IMR-90 (cell line): ENCODE results near the gene SH3BP5. TPM values are rescaled to one million over a fixed set of nuclear protein-coding genes. Genes with fewer than 3 reads are reported as not detected.

ENCODE experiments used
- ATAC-seq: fragments of 200-7000 bp; cut with Tn5 transposase; 2 replicates; pipeline ENCODE4 v1.9.1; 2020; ENCODE audit warnings: low read depth, mild to moderate bottlenecking, moderate library complexity
- BruUV-seq: library from RNA; stranded (reverse); fragments of 400-500 nt; replicated peaks from 2 replicates; lab custom pipeline; 2021; lab: Mats Ljungman, UMichigan
- CTCF ChIA-PET: fragments of 300-600 bp; formaldehyde crosslinking; extraction: SDS; loops from one replicate; lab custom pipeline; 2021; ENCODE audit warnings: antibody characterized with exemption; lab: Yijun Ruan, JAX
- POLR2A ChIA-PET: fragments of 300-600 bp; sonication (Branson Sonifier 250); formaldehyde crosslinking; loops from one replicate; lab custom pipeline; 2022; ENCODE audit warnings: antibody characterized with exemption; ENCODE audit not compliant: unreplicated experiment; lab: Charles Lee
- DNase-seq: peaks from one replicate; pipeline ENCODE4 v3.0.0; 2013
- H2AFZ ChIP-seq: replicated peaks from 2 replicates; pipeline ENCODE3; 2013; ENCODE audit warnings: low read length, mild to moderate bottlenecking; ENCODE audit not compliant: poor library complexity
- H2AK5ac ChIP-seq: 2 replicates; pipeline ENCODE4 v1.6.1; 2013; ENCODE audit warnings: low read depth, low read length, inconsistent platforms
- H2AK9ac ChIP-seq: replicated peaks from 2 replicates; pipeline ENCODE3; 2013; ENCODE audit warnings: mild to moderate bottlenecking, low read depth, low read length, moderate library complexity; ENCODE audit not compliant: poor library complexity
- H2BK120ac ChIP-seq: 2 replicates; pipeline ENCODE4 v1.6.1; 2013; ENCODE audit warnings: low read depth, low read length, inconsistent platforms
- H2BK15ac ChIP-seq: 3 replicates; pipeline ENCODE4 v1.6.1; 2013; ENCODE audit warnings: low read depth, low read length, inconsistent platforms
- H2BK20ac ChIP-seq: 2 replicates; pipeline ENCODE4 v1.6.1; 2013; ENCODE audit warnings: low read depth, mild to moderate bottlenecking, inconsistent platforms, low read length, moderate library complexity
- H2BK5ac ChIP-seq: 2 replicates; pipeline ENCODE4 v1.6.1; 2013; ENCODE audit warnings: mild to moderate bottlenecking, low read depth, low read length, inconsistent platforms; ENCODE audit not compliant: poor library complexity, severe bottlenecking
- H3K14ac ChIP-seq: replicated peaks from 2 replicates; pipeline ENCODE4 v1.6.1; 2013; ENCODE audit warnings: low read depth, low read length, inconsistent platforms
- H3K18ac ChIP-seq: 2 replicates; pipeline ENCODE4 v1.6.1; 2013; ENCODE audit warnings: low read depth, low read length, control low read depth
- H3K23ac ChIP-seq: 2 replicates; pipeline ENCODE4 v1.6.1; 2013; ENCODE audit warnings: low read depth, low read length, inconsistent platforms
- H3K27ac ChIP-seq: 2 replicates; pipeline ENCODE4 v1.5.1; 2013; ENCODE audit warnings: mild to moderate bottlenecking, control low read depth, low read length; ENCODE audit not compliant: insufficient read depth
- H3K27me3 ChIP-seq: 2 replicates; pipeline ENCODE4 v1.6.1; 2013; ENCODE audit warnings: low read length; ENCODE audit not compliant: control insufficient read depth, insufficient read depth
- H3K36me3 ChIP-seq: 2 replicates; pipeline ENCODE4 v1.6.1; 2013; ENCODE audit warnings: low read length, mixed read lengths; ENCODE audit not compliant: control insufficient read depth, insufficient read depth
- H3K4ac ChIP-seq: 2 replicates; pipeline ENCODE4 v1.6.1; 2013; ENCODE audit warnings: low read depth, low read length, inconsistent platforms
- H3K4me1 ChIP-seq: 2 replicates; pipeline ENCODE4 v1.6.1; 2013; ENCODE audit warnings: low read length, mixed read lengths; ENCODE audit not compliant: control insufficient read depth, insufficient read depth
- H3K4me2 ChIP-seq: 2 replicates; pipeline ENCODE4 v1.6.1; 2013; ENCODE audit warnings: low read depth, mild to moderate bottlenecking, control low read depth, low read length, moderate library complexity
- H3K4me3 ChIP-seq: 2 replicates; pipeline ENCODE4 v1.5.1; 2013; ENCODE audit warnings: low read depth, mild to moderate bottlenecking, control low read depth, low read length, moderate library complexity; ENCODE audit not compliant: insufficient read depth
- H3K56ac ChIP-seq: 2 replicates; pipeline ENCODE4 v1.6.1; 2013; ENCODE audit warnings: low read length, inconsistent platforms; ENCODE audit not compliant: insufficient read depth; ENCODE audit errors: extremely low read depth
- H3K79me1 ChIP-seq, 2 experiments: 2 replicates each; pipeline ENCODE4 v1.6.1; 2013; ENCODE audit warnings: low read length in 2 of 2, inconsistent platforms in 1 of 2, low read depth in 1 of 2
- H3K9ac ChIP-seq: 2 replicates; pipeline ENCODE4 v1.6.1; 2013; ENCODE audit warnings: low read depth, low read length, control low read depth
- H3K9me1 ChIP-seq: 2 replicates; pipeline ENCODE4 v1.6.1; 2013; ENCODE audit warnings: low read length, inconsistent platforms; ENCODE audit not compliant: insufficient read depth
- H3K9me3 ChIP-seq: 2 replicates; pipeline ENCODE4 v1.6.1; 2013; ENCODE audit warnings: low read length; ENCODE audit not compliant: control insufficient read depth, insufficient read depth
- H4K20me1 ChIP-seq: 2 replicates; pipeline ENCODE4 v1.6.1; 2013; ENCODE audit warnings: low read length, inconsistent platforms; ENCODE audit not compliant: insufficient read depth
- H4K5ac ChIP-seq: 2 replicates; pipeline ENCODE4 v1.6.1; 2013; ENCODE audit warnings: mild to moderate bottlenecking, low read depth, low read length, control low read depth
- H4K8ac ChIP-seq, 2 experiments: 2 replicates each; pipeline ENCODE4 v1.6.1; 2013; ENCODE audit warnings: low read depth in 2 of 2, low read length in 2 of 2, control low read depth in 1 of 2, inconsistent platforms in 1 of 2
- H4K91ac ChIP-seq: 2 replicates; pipeline ENCODE4 v1.6.1; 2013; ENCODE audit warnings: low read depth, low read length, inconsistent platforms; ENCODE audit not compliant: insufficient read depth
- BHLHE40 ChIP-seq: fragments of 150-350 bp; IDR thresholded peaks from 2 replicates; pipeline ENCODE4 v1.6.1; 2016; ENCODE audit warnings: mild to moderate bottlenecking, low read depth, low read length
- CEBPB ChIP-seq: IDR thresholded peaks from 2 replicates; pipeline ENCODE4 v1.6.1; 2012; ENCODE audit warnings: low read depth, low read length, improper control_type of control experiment
- CHD1 ChIP-seq: IDR thresholded peaks from 2 replicates; pipeline ENCODE4 v1.6.1; 2012; ENCODE audit warnings: low read depth, low read length, improper control_type of control experiment
- CTCF ChIP-seq: conservative IDR thresholded peaks from 2 replicates; pipeline ENCODE4 v1.5.1; 2012; ENCODE audit warnings: mild to moderate bottlenecking, low read depth, low read length, improper control_type of control experiment
- FOS ChIP-seq: fragments of 150-350 bp; IDR thresholded peaks from 2 replicates; pipeline ENCODE4 v1.6.1; 2016; ENCODE audit warnings: low read depth, low read length
- MAFK ChIP-seq: IDR thresholded peaks from 2 replicates; pipeline ENCODE4 v1.6.1; 2012; ENCODE audit warnings: low read depth, low read length, improper control_type of control experiment
- MAZ ChIP-seq: IDR thresholded peaks from 2 replicates; pipeline ENCODE4 v1.6.1; 2012; ENCODE audit warnings: low read depth, mild to moderate bottlenecking, low read length, improper control_type of control experiment, moderate library complexity, borderline replicate concordance
- MXI1 ChIP-seq: IDR thresholded peaks from 2 replicates; pipeline ENCODE4 v1.6.1; 2012; ENCODE audit warnings: low read depth, mild to moderate bottlenecking, low read length, moderate library complexity, borderline replicate concordance
- NFE2L2 ChIP-seq: fragments of 150-350 bp; IDR thresholded peaks from 2 replicates; pipeline ENCODE4 v1.6.1; 2016; ENCODE audit warnings: low read depth, mild to moderate bottlenecking, low read length
- POLR2A ChIP-seq: IDR thresholded peaks from 2 replicates; pipeline ENCODE4 v1.6.1; 2012; ENCODE audit warnings: mild to moderate bottlenecking, low read depth, low read length
- RAD21 ChIP-seq: IDR thresholded peaks from 2 replicates; pipeline ENCODE4 v1.6.1; 2012; ENCODE audit warnings: low read length, improper control_type of control experiment
- RCOR1 ChIP-seq: IDR thresholded peaks from 2 replicates; pipeline ENCODE4 v1.6.1; 2012; ENCODE audit warnings: mild to moderate bottlenecking, low read length, improper control_type of control experiment; ENCODE audit not compliant: insufficient replicate concordance
- RFX5 ChIP-seq: IDR thresholded peaks from 2 replicates; pipeline ENCODE4 v1.8.0; 2012; ENCODE audit warnings: low read depth, mild to moderate bottlenecking, low read length, moderate library complexity
- SMC3 ChIP-seq: fragments of 150-350 bp; IDR thresholded peaks from 2 replicates; pipeline ENCODE4 v1.6.1; 2016; ENCODE audit warnings: low read depth, mild to moderate bottlenecking, antibody characterized with exemption, low read length, moderate library complexity
- USF2 ChIP-seq: fragments of 150-350 bp; IDR thresholded peaks from 2 replicates; pipeline ENCODE4 v1.6.1; 2017; ENCODE audit warnings: mild to moderate bottlenecking, antibody characterized with exemption, low read length, low read depth
- WGBS, 2 experiments: methylation state at CpG; one replicate each; pipeline versions ENCODE4 v1.1.5 to v1.1.7; 2013; ENCODE audit warnings: missing lambda C conversion rate in 2 of 2; ENCODE audit not compliant: insufficient read length in 1 of 2; ENCODE audit errors: extremely low coverage in 2 of 2; 5-methylcytosine and 5-hydroxymethylcytosine counted together
- dilution Hi-C: fragments of 300-500 bp; cut with HindIII; formaldehyde crosslinking; loops from one replicate; pipeline ENCODE4 v1.14.3; 2018; ENCODE audit warnings: low sequenced_read_pairs; ENCODE audit not compliant: unreplicated experiment
- in situ Hi-C: fragments of 300-500 bp; cut with MboI; formaldehyde crosslinking; loops from 3 replicates; pipeline ENCODE4 v1.14.3; 2019; ENCODE audit warnings: low sequenced_read_pairs, inconsistent platforms, mixed read lengths
- intact Hi-C: fragments of 100-400 bp; cut with micrococcal nuclease; formaldehyde crosslinking; loops from 2 replicates; pipeline ENCODE4 v1.10.0; 2022
- polyA plus RNA-seq, 3 experiments: library from polyadenylated mRNA; depleted of rRNA; stranded (reverse); fragments of >200 nt; gene quantifications; 2 replicates each; pipeline ENCODE4 v1.2.3, GENCODE V29; 2012; ENCODE audit warnings: low replicate concordance in 1 of 3
- total RNA-seq: library from RNA; depleted of rRNA; stranded (reverse); fragments of >200 nt; gene quantifications from 2 replicates; pipeline ENCODE4 v1.2.3, GENCODE V29; 2012
- TF ChIP-seq, protein P1 (sequence below): fragments of 150-350 bp; IDR thresholded peaks from 2 replicates; pipeline ENCODE4 v1.6.1; 2016; ENCODE audit warnings: low read depth, mild to moderate bottlenecking, low read length, moderate library complexity, borderline replicate concordance

The SH3BP5 gene
- total and polyA plus RNA-seq, 2 of the 4 experiments (the other 2 are of a cell fraction): 14.0 to 23.5 TPM

GRCh38 chr3:15324379-15324808, 8.0 kb downstream of the SH3BP5 start:
- no CpG with 5 or more reads among the region's 7 CpGs for WGBS, 2 experiments
- H3K4ac ChIP-seq: peak overlapping the region; percentile 39; the same call in 1 of the 2 replicates
- H3K4me3 ChIP-seq: no peak overlapping the region
- H3K36me3 ChIP-seq: no peaks in the 10 kb centered on the region
- H3K23ac ChIP-seq: no peak overlapping the region
- intact Hi-C loops (no loop called here), in situ Hi-C loops (no loop called here), dilution Hi-C loops (no loop called here)
- no TSS peak for BruUV-seq
- no peak overlapping the region for H3K18ac ChIP-seq
- H4K91ac ChIP-seq: no peak overlapping the region
- H3K56ac ChIP-seq: no peak overlapping the region
- H3K79me1 ChIP-seq: peaks cover 5 to 9% of the 10 kb centered on the region in 2 experiments; a peak in 1 of 4 replicates
- CTCF ChIA-PET: interaction anchor here (1.1 kb wide), 1 partner anchor 56 kb away, joined by 3 read pairs; no protein-coding TSS in a partner anchor
- no peak overlapping the region for H4K5ac ChIP-seq
- no peak overlapping the region for H4K8ac ChIP-seq
- no peak overlapping the region for H3K4me2 ChIP-seq
- no peaks in the 10 kb centered on the region for H4K20me1 ChIP-seq
- H2AK9ac ChIP-seq: peak overlapping the region; percentile 33
- TF ChIP-seq USF2: no peak
- no peak for TF ChIP-seq RFX5
- no peak for TF ChIP-seq CEBPB
- no peak for TF ChIP-seq MAFK
- no peak for TF ChIP-seq MAZ
- no peak for TF ChIP-seq POLR2A
- TF ChIP-seq RCOR1: no peak
- TF ChIP-seq, protein P1, sequence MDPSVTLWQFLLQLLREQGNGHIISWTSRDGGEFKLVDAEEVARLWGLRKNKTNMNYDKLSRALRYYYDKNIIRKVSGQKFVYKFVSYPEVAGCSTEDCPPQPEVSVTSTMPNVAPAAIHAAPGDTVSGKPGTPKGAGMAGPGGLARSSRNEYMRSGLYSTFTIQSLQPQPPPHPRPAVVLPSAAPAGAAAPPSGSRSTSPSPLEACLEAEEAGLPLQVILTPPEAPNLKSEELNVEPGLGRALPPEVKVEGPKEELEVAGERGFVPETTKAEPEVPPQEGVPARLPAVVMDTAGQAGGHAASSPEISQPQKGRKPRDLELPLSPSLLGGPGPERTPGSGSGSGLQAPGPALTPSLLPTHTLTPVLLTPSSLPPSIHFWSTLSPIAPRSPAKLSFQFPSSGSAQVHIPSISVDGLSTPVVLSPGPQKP: no peak
- TF ChIP-seq NFE2L2: no peak
- no peak for TF ChIP-seq SMC3
- TF ChIP-seq CHD1: no peak
- no peak for TF ChIP-seq BHLHE40
- TF ChIP-seq MXI1: no peak
- TF ChIP-seq RAD21: no peak
- no peak for TF ChIP-seq FOS
- no peak for TF ChIP-seq CTCF
- H3K9me3 ChIP-seq: no peaks in the 10 kb centered on the region
- H2BK5ac ChIP-seq: no peak overlapping the region
- no peak overlapping the region for H3K14ac ChIP-seq
- H3K9me1 ChIP-seq: peaks cover 8% of the 10 kb centered on the region
- H3K4me1 ChIP-seq: peaks cover 30% of the 10 kb centered on the region
- no peak overlapping the region for H2AK5ac ChIP-seq
- no peak for DNase-seq
- H3K9ac ChIP-seq: no peak overlapping the region
- POLR2A ChIA-PET: no interaction called here
- H3K27me3 ChIP-seq: no peaks in the 10 kb centered on the region
- no peak overlapping the region for H2AFZ ChIP-seq
- H2BK15ac ChIP-seq: no peak overlapping the region
- no peak overlapping the region for H3K27ac ChIP-seq
- ATAC-seq: no peak
- no peak overlapping the region for H2BK20ac ChIP-seq
- H2BK120ac ChIP-seq: no peak overlapping the region
